K562 (cell line): ENCODE data around the gene ESPN.

ENCODE experiments used
- ATF1 ChIP-seq, 2 experiments: fragments of 450-650 bp in 1 of 2; IDR thresholded peaks; 2 replicates each; pipeline ENCODE4 v1.6.1; 2016; ENCODE audit warnings: missing compliant biosample characterization in 1 of 2, missing genetic modification characterization in 1 of 2
- CHD1 ChIP-seq: fragments of 200-600 bp; sonication (generic); IDR thresholded peaks from one replicate; pipeline ENCODE4 v1.6.1; 2012; ENCODE audit warnings: mild to moderate bottlenecking, moderate library complexity, low read length, inconsistent platforms
- E2F6 ChIP-seq, 2 experiments: IDR thresholded peaks; 2 replicates each; pipeline ENCODE4 v1.6.1; 2011; ENCODE audit warnings: borderline replicate concordance in 1 of 2, control low read depth in 1 of 2, low read depth in 1 of 2, low read length in 1 of 2, mild to moderate bottlenecking in 1 of 2, mixed read lengths in 1 of 2, moderate library complexity in 1 of 2; ENCODE audit not compliant: insufficient read depth in 1 of 2, insufficient read length in 1 of 2, poor library complexity in 1 of 2, severe bottlenecking in 1 of 2; ENCODE audit errors: extremely low read depth in 1 of 2
- EP300 ChIP-seq: IDR thresholded peaks from 2 replicates; pipeline ENCODE4 v1.6.1; 2012; ENCODE audit warnings: low read length, improper control_type of control experiment
- HDAC2 ChIP-seq: fragments of 450-650 bp; IDR thresholded peaks from 2 replicates; pipeline ENCODE4 v1.6.1; 2016; ENCODE audit warnings: mild to moderate bottlenecking
- MAFK ChIP-seq: IDR thresholded peaks from 2 replicates; pipeline ENCODE4 v1.6.1; 2011; ENCODE audit warnings: low read length, improper control_type of control experiment
- POLR2A ChIP-seq: fragments of 450-650 bp; conservative IDR thresholded peaks from 2 replicates; pipeline ENCODE4 v1.6.1; 2016
- YY1 ChIP-seq, 3 experiments: IDR thresholded peaks; 2 replicates each; pipeline ENCODE4 v1.6.1; 2011; ENCODE audit warnings: low read length in 2 of 3, mild to moderate bottlenecking in 2 of 3, moderate library complexity in 2 of 3, borderline replicate concordance in 1 of 3, control low read depth in 1 of 3, low read depth in 1 of 3; ENCODE audit not compliant: insufficient read depth in 3 of 3, insufficient replicate concordance in 2 of 3, control insufficient read depth in 1 of 3, insufficient read length in 1 of 3; ENCODE audit errors: extremely low read depth in 1 of 3
- ZFX ChIP-seq: sonication (generic); formaldehyde crosslinking; IDR thresholded peaks from 2 replicates; pipeline ENCODE4 v1.8.0; 2022; ENCODE audit warnings: mild to moderate bottlenecking, missing genetic modification reagents, moderate library complexity
- ZNF408 ChIP-seq: fragments of 250-450 bp; sonication (Bioruptor Pico); IDR thresholded peaks from 2 replicates; pipeline ENCODE4 v1.4.0; 2020; ENCODE audit warnings: low read depth, mild to moderate bottlenecking, moderate library complexity
- TF ChIP-seq, protein P1 (sequence below): sonication (generic); formaldehyde crosslinking; IDR thresholded peaks from 2 replicates; pipeline ENCODE4 v1.8.1; 2023; ENCODE audit warnings: mild to moderate bottlenecking, missing genetic modification reagents
- TF ChIP-seq, protein P2 (sequence below), 3 experiments: fragments of 200-800 bp in 1 of 3; sonication (Bioruptor generic) in 1 of 3; sonication (generic) in 1 of 3; formaldehyde crosslinking in 1 of 3; IDR thresholded peaks; 2 replicates each; pipeline versions ENCODE4 v1.6.1 to v1.8.0; 2016 to 2022; ENCODE audit warnings: mild to moderate bottlenecking in 2 of 3, missing compliant biosample characterization in 2 of 3, missing genetic modification characterization in 2 of 3, missing genetic modification reagents in 1 of 3

GRCh38 chr1:6454856-6455751 lies 30.5 kb downstream of the ESPN start:
- TF ChIP-seq, protein P1, sequence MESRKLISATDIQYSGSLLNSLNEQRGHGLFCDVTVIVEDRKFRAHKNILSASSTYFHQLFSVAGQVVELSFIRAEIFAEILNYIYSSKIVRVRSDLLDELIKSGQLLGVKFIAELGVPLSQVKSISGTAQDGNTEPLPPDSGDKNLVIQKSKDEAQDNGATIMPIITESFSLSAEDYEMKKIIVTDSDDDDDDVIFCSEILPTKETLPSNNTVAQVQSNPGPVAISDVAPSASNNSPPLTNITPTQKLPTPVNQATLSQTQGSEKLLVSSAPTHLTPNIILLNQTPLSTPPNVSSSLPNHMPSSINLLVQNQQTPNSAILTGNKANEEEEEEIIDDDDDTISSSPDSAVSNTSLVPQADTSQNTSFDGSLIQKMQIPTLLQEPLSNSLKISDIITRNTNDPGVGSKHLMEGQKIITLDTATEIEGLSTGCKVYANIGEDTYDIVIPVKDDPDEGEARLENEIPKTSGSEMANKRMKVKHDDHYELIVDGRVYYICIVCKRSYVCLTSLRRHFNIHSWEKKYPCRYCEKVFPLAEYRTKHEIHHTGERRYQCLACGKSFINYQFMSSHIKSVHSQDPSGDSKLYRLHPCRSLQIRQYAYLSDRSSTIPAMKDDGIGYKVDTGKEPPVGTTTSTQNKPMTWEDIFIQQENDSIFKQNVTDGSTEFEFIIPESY (CRISPR knock-in tag), result peak; percentile 76; the same call in 1 of the 2 replicates
- TF ChIP-seq ZFX (CRISPR knock-in tag), result no peak
- no peak for TF ChIP-seq YY1 (IDR thresholded peaks at IDR 0.05; ENCODE audit: borderline replicate concordance in 1 of 3, control insufficient read depth in 1 of 3, extremely low read depth in 1 of 3, insufficient read depth in 3 of 3, insufficient read length in 1 of 3, insufficient replicate concordance in 2 of 3, low read depth in 1 of 3, low read length in 2 of 3)
- TF ChIP-seq MAFK, result no peak
- TF ChIP-seq HDAC2, result no peak
- TF ChIP-seq CHD1, result no peak
- TF ChIP-seq ATF1 (CRISPR knock-in tag; IDR thresholded peaks at IDR 0.05), result no peak
- TF ChIP-seq ATF1 (tag; IDR thresholded peaks at IDR 0.05), result no peak
- TF ChIP-seq, protein P2, sequence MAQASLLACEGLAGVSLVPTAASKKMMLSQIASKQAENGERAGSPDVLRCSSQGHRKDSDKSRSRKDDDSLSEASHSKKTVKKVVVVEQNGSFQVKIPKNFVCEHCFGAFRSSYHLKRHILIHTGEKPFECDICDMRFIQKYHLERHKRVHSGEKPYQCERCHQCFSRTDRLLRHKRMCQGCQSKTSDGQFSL (CRISPR knock-in tag; IDR thresholded peaks at IDR 0.05), result no peak
- TF ChIP-seq, protein P2 (tag; IDR thresholded peaks at IDR 0.05), result no peak
- TF ChIP-seq E2F6 (IDR thresholded peaks at IDR 0.05; ENCODE audit: borderline replicate concordance in 1 of 2, extremely low read depth in 1 of 2, insufficient read depth in 1 of 2, insufficient read length in 1 of 2, low read depth in 1 of 2, low read length in 1 of 2, poor library complexity in 1 of 2, severe bottlenecking in 1 of 2), result no peak
- TF ChIP-seq ZNF408 (CRISPR knock-in tag), result no peak
- no peak for TF ChIP-seq EP300
- no peak for TF ChIP-seq POLR2A
